ENCODE measurements around the gene MEGF6.

DNA sequence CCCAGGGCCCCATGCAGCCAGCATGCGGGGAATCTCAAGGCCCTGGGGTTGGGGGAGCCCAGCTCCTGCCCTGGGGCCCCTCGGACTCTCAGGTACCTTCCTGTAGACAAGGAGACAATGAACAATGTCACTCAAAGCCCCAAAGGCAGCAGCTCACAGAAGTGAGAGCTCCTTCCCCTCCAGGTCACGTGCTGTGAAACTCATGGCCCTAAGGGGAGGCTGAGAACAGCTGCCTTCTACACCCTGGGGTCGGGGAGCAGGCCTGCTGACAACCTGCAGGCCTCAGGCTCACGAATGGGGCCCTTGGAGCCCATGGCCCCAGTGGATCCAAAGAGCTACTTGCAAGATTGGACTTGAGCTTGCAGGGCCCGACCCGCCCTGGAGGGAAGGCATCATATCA lies 3.2 kb downstream of the MEGF6 start:
- TF ChIP-seq, protein P1, sequence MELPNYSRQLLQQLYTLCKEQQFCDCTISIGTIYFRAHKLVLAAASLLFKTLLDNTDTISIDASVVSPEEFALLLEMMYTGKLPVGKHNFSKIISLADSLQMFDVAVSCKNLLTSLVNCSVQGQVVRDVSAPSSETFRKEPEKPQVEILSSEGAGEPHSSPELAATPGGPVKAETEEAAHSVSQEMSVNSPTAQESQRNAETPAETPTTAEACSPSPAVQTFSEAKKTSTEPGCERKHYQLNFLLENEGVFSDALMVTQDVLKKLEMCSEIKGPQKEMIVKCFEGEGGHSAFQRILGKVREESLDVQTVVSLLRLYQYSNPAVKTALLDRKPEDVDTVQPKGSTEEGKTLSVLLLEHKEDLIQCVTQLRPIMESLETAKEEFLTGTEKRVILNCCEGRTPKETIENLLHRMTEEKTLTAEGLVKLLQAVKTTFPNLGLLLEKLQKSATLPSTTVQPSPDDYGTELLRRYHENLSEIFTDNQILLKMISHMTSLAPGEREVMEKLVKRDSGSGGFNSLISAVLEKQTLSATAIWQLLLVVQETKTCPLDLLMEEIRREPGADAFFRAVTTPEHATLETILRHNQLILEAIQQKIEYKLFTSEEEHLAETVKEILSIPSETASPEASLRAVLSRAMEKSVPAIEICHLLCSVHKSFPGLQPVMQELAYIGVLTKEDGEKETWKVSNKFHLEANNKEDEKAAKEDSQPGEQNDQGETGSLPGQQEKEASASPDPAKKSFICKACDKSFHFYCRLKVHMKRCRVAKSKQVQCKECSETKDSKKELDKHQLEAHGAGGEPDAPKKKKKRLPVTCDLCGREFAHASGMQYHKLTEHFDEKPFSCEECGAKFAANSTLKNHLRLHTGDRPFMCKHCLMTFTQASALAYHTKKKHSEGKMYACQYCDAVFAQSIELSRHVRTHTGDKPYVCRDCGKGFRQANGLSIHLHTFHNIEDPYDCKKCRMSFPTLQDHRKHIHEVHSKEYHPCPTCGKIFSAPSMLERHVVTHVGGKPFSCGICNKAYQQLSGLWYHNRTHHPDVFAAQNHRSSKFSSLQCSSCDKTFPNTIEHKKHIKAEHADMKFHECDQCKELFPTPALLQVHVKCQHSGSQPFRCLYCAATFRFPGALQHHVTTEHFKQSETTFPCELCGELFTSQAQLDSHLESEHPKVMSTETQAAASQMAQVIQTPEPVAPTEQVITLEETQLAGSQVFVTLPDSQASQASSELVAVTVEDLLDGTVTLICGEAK (IDR thresholded peaks at IDR 0.05): no peak
- TF ChIP-seq, protein P1 (CRISPR knock-in tag; IDR thresholded peaks at IDR 0.05): no peak
- TF ChIP-seq ESRRA (IDR thresholded peaks at IDR 0.05; ENCODE audit: borderline replicate concordance, low read depth): no peak
- no peak for TF ChIP-seq ZFP36 (IDR thresholded peaks at IDR 0.05; ENCODE audit: low read depth, low read length, partially characterized antibody)

Measured in K562 (cell line).